ENCODE data around the gene FRK. TPM values are rescaled to one million over a fixed set of nuclear protein-coding genes. Genes with fewer than 3 reads are reported as not detected.
"Not testable (repeated sequence)": the region's sequence is repeated elsewhere in the genome, so short reads cannot be mapped to it uniquely, and the experiment has no call there.

The FRK gene
- total and polyA plus RNA-seq, 7 donors = 0.16 to 6.5 (median 0.71) TPM

- no peaks in the 10 kb centered on the region for H3K4me1 ChIP-seq
- intact Hi-C loops (cut with DNase I) = no loop called here
- no peaks in the 10 kb centered on the region for H3K36me3 ChIP-seq
- 86 to 93% methylated on average over 3 of the region's 3 CpGs for WGBS, 2 donors
- no peak overlapping the region for H3K4me3 ChIP-seq
- H3K9me3 ChIP-seq = peaks cover 0 to 3% (median 0%) of the 10 kb centered on the region in 4 donors
- DNase-seq = no peak
- H3K27me3 ChIP-seq = no peaks in the 10 kb centered on the region
- no peak overlapping the region for H3K27ac ChIP-seq
- TF ChIP-seq POLR2AphosphoS5 (IDR thresholded peaks at IDR 0.05) (no peak), CTCF (IDR thresholded peaks at IDR 0.05) (no peak), EP300 (IDR thresholded peaks at IDR 0.05) (no peak)
Observed at GRCh38 chr6:116047173-116047933, 13.3 kb downstream of the FRK start.

GRCh38 chr6:116046737-116047136 is 14.0 kb downstream of the FRK start:
- TF ChIP-seq POLR2AphosphoS5 (IDR thresholded peaks at IDR 0.05) (no peak), POLR2A (IDR thresholded peaks at IDR 0.05) (no peak), EP300 (IDR thresholded peaks at IDR 0.05) (no peak), CTCF (IDR thresholded peaks at IDR 0.05) (no peak)
- no peak for DNase-seq
- Histone ChIP-seq H3K9me3 (peaks cover 0 to 3% (median 0%) of the 10 kb centered on the region in 4 donors), H3K4me3 (no peak overlapping the region), H3K4me1 (no peaks in the 10 kb centered on the region), H3K36me3 (no peaks in the 10 kb centered on the region), H3K27me3 (no peaks in the 10 kb centered on the region), H3K27ac (no peak overlapping the region)
- intact Hi-C loops (cut with DNase I) = no loop called here
- WGBS, 2 donors = 0% methylated on average over 1 of the region's 1 CpG

GRCh38 chr6:116046272-116046671 is 14.4 kb downstream of the FRK start:
- intact Hi-C loops (cut with DNase I); H3K4me1 ChIP-seq; H3K27ac ChIP-seq; H3K36me3 ChIP-seq; H3K4me3 ChIP-seq; H3K9me3 ChIP-seq; DNase-seq; H3K27me3 ChIP-seq: not testable (repeated sequence)

GRCh38 chr6:116041934-116042333 is 18.8 kb downstream of the FRK start:
- 90 to 94% methylated on average over 5 of the region's 5 CpGs for WGBS, 2 donors
- no peak for DNase-seq
- TF ChIP-seq EP300 (IDR thresholded peaks at IDR 0.05) (no peak), CTCF (IDR thresholded peaks at IDR 0.05) (no peak), POLR2AphosphoS5 (IDR thresholded peaks at IDR 0.05) (no peak), POLR2A (IDR thresholded peaks at IDR 0.05) (no peak)
- H3K4me1 ChIP-seq = no peaks in the 10 kb centered on the region
- no peaks in the 10 kb centered on the region for H3K27me3 ChIP-seq
- H3K4me3 ChIP-seq = no peak overlapping the region
- H3K9me3 ChIP-seq = peaks cover 0 to 3% (median 0%) of the 10 kb centered on the region in 4 donors
- intact Hi-C loops (cut with DNase I) = no loop called here
- H3K27ac ChIP-seq = no peak overlapping the region
- H3K36me3 ChIP-seq = no peaks in the 10 kb centered on the region

- Histone ChIP-seq H3K36me3 (no peaks in the 10 kb centered on the region), H3K27ac (no peak overlapping the region), H3K27me3 (no peaks in the 10 kb centered on the region), H3K4me1 (no peaks in the 10 kb centered on the region), H3K4me3 (no peak overlapping the region), H3K9me3 (peaks cover 0 to under 1% (median 0%) of the 10 kb centered on the region in 4 donors)
- WGBS, 2 donors = 79 to 94% methylated on average over 2 of the region's 2 CpGs
- no peak for DNase-seq
- intact Hi-C loops (cut with DNase I) = no loop called here
- TF ChIP-seq POLR2AphosphoS5 (IDR thresholded peaks at IDR 0.05) (no peak), EP300 (IDR thresholded peaks at IDR 0.05) (no peak), POLR2A (IDR thresholded peaks at IDR 0.05) (no peak), CTCF (IDR thresholded peaks at IDR 0.05) (no peak)
Observed at GRCh38 chr6:116040993-116041392, 19.7 kb downstream of the FRK start.

All from sigmoid colon (tissue), 7 donors.